ENCODE data around the gene SIX4. TPM values are rescaled to one million over a fixed set of nuclear protein-coding genes. Genes with fewer than 3 reads are reported as not detected.

SIX4 gene
- total RNA-seq, 1 donor from 2014 or later, result 14.0 TPM

- Histone ChIP-seq H3K4me2 (ENCODE audit: low read length) (no peak overlapping the region), H3K4me3 (ENCODE audit: insufficient read depth, low read depth, low read length) (no peak overlapping the region), H3K9ac (ENCODE audit: low read length) (no peak overlapping the region), H3K36me3 (ENCODE audit: insufficient read depth, low read length) (no peaks in the 10 kb centered on the region), H2AFZ (ENCODE audit: low read depth, low read length) (no peak overlapping the region), H3K4me1 (ENCODE audit: insufficient read depth, low read length) (no peaks in the 10 kb centered on the region), H4K20me1 (ENCODE audit: insufficient read depth, low read length) (no peaks in the 10 kb centered on the region), H3K27ac (ENCODE audit: low read depth, low read length) (no peak overlapping the region), H3K27me3 (ENCODE audit: insufficient read depth, low read length) (no peaks in the 10 kb centered on the region), H3K79me2 (ENCODE audit: insufficient read depth, low read length) (no peaks in the 10 kb centered on the region), H3K9me3 (ENCODE audit: insufficient read depth, low read depth, low read length) (no peaks in the 10 kb centered on the region)
- Mint-ChIP-seq H3K27ac (ENCODE audit: unreplicated experiment) (no peak overlapping the region), H3K9me3 (ENCODE audit: unreplicated experiment) (peaks cover 12% of the 10 kb centered on the region), H3K36me3 (ENCODE audit: low read depth, unreplicated experiment) (no peaks in the 10 kb centered on the region), H3K27me3 (ENCODE audit: low read depth, unreplicated experiment) (no peaks in the 10 kb centered on the region), H3K4me3 (ENCODE audit: unreplicated experiment) (no peak overlapping the region), H3K4me1 (ENCODE audit: low read depth, unreplicated experiment) (no peaks in the 10 kb centered on the region)
- TF ChIP-seq CTCF (IDR thresholded peaks at IDR 0.05; ENCODE audit: insufficient read depth, low read depth, low read length) (no peak), EZH2 (IDR thresholded peaks at IDR 0.05; ENCODE audit: insufficient read depth, low read length) (no peak)
- FAIRE-seq, result no peak
- DNase-seq (ENCODE audit: low read depth), result no peak
Measured at GRCh38 chr14:60695327-60695726, 28.8 kb downstream of the SIX4 start.

GRCh38 chr14:60691383-60692113 is 32.6 kb downstream of the SIX4 start:
- Histone ChIP-seq H3K9me3 (ENCODE audit: insufficient read depth, low read depth, low read length) (no peaks in the 10 kb centered on the region), H3K79me2 (ENCODE audit: insufficient read depth, low read length) (no peaks in the 10 kb centered on the region), H3K4me3 (ENCODE audit: insufficient read depth, low read depth, low read length) (no peak overlapping the region), H3K27me3 (ENCODE audit: insufficient read depth, low read length) (no peaks in the 10 kb centered on the region), H3K4me2 (ENCODE audit: low read length) (no peak overlapping the region), H3K4me1 (ENCODE audit: insufficient read depth, low read length) (no peaks in the 10 kb centered on the region), H4K20me1 (ENCODE audit: insufficient read depth, low read length) (no peaks in the 10 kb centered on the region), H2AFZ (ENCODE audit: low read depth, low read length) (no peak overlapping the region), H3K9ac (ENCODE audit: low read length) (no peak overlapping the region), H3K27ac (ENCODE audit: low read depth, low read length) (no peak overlapping the region), H3K36me3 (ENCODE audit: insufficient read depth, low read length) (no peaks in the 10 kb centered on the region)
- DNase-seq (ENCODE audit: low read depth), result no peak
- Mint-ChIP-seq H3K4me1 (ENCODE audit: low read depth, unreplicated experiment) (no peaks in the 10 kb centered on the region), H3K27ac (ENCODE audit: unreplicated experiment) (no peak overlapping the region), H3K4me3 (ENCODE audit: unreplicated experiment) (no peak overlapping the region), H3K9me3 (ENCODE audit: unreplicated experiment) (no peaks in the 10 kb centered on the region), H3K27me3 (ENCODE audit: low read depth, unreplicated experiment) (no peaks in the 10 kb centered on the region), H3K36me3 (ENCODE audit: low read depth, unreplicated experiment) (no peaks in the 10 kb centered on the region)
- no peak for TF ChIP-seq EZH2 (IDR thresholded peaks at IDR 0.05; ENCODE audit: insufficient read depth, low read length)
- TF ChIP-seq CTCF (IDR thresholded peaks at IDR 0.05; ENCODE audit: insufficient read depth, low read depth, low read length), result no peak
- FAIRE-seq, result no peak

DNA sequence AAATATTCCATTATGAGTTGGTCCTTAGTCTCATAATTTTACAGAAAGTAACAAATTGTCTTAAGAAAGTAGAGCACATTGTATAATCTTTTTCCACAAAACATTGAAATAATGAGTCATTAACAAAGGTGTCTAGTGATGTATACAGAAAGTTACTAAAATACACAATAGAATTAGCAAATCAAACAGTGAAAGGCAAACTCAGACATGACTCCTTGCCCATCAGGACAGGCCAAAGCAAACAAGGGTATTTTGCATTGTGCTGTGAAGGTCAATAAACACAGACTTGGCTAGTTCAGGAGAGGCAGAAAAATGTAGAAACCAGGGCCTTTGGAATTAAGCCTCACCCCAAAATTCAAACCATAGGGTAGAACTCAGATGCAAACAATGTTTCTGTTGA is 37.3 kb downstream of the SIX4 start:
- Histone ChIP-seq H3K36me3 (ENCODE audit: insufficient read depth, low read length) (no peaks in the 10 kb centered on the region), H3K27ac (ENCODE audit: low read depth, low read length) (no peak overlapping the region), H3K9me3 (ENCODE audit: insufficient read depth, low read depth, low read length) (no peaks in the 10 kb centered on the region), H3K4me2 (ENCODE audit: low read length) (no peak overlapping the region), H3K27me3 (ENCODE audit: insufficient read depth, low read length) (no peaks in the 10 kb centered on the region), H3K79me2 (ENCODE audit: insufficient read depth, low read length) (no peaks in the 10 kb centered on the region), H3K9ac (ENCODE audit: low read length) (no peak overlapping the region), H2AFZ (ENCODE audit: low read depth, low read length) (no peak overlapping the region), H3K4me3 (ENCODE audit: insufficient read depth, low read depth, low read length) (no peak overlapping the region), H3K4me1 (ENCODE audit: insufficient read depth, low read length) (no peaks in the 10 kb centered on the region), H4K20me1 (ENCODE audit: insufficient read depth, low read length) (no peaks in the 10 kb centered on the region)
- Mint-ChIP-seq H3K9me3 (ENCODE audit: unreplicated experiment) (no peaks in the 10 kb centered on the region), H3K4me1 (ENCODE audit: low read depth, unreplicated experiment) (no peaks in the 10 kb centered on the region), H3K27me3 (ENCODE audit: low read depth, unreplicated experiment) (no peaks in the 10 kb centered on the region), H3K27ac (ENCODE audit: unreplicated experiment) (no peak overlapping the region), H3K36me3 (ENCODE audit: low read depth, unreplicated experiment) (no peaks in the 10 kb centered on the region), H3K4me3 (ENCODE audit: unreplicated experiment) (no peak overlapping the region)
- FAIRE-seq (no peak), DNase-seq (ENCODE audit: low read depth) (no peak)
- TF ChIP-seq EZH2 (IDR thresholded peaks at IDR 0.05; ENCODE audit: insufficient read depth, low read length), result no peak
- TF ChIP-seq CTCF (IDR thresholded peaks at IDR 0.05; ENCODE audit: insufficient read depth, low read depth, low read length), result no peak
